ENCODE measurements around the gene REPS1. TPM values are rescaled to one million over a fixed set of nuclear protein-coding genes. Genes with fewer than 3 reads are reported as not detected.

Gene REPS1
- total and polyA plus RNA-seq, 2 of the 13 experiments (the other 11 are each of a cell fraction or from before 2014, with no cell fraction given): 36.4 to 38.3 TPM

GRCh38 chr6:138987643-138988468, at the start of gene REPS1 (continued):
- peak; percentile 92 for TF ChIP-seq ZNF501 (CRISPR knock-in tag; IDR thresholded peaks at IDR 0.05)
- TF ChIP-seq ZNF121 (CRISPR knock-in tag; IDR thresholded peaks at IDR 0.05): peak; percentile 85
- no peak for TF ChIP-seq ZBTB34 (CRISPR knock-in tag; IDR thresholded peaks at IDR 0.05)
- 0 out of 2 replicates have a peak, but pooled peaks have one; percentile 69 for TF ChIP-seq ZNF136 (CRISPR knock-in tag; IDR thresholded peaks at IDR 0.05; ENCODE audit: low read depth)
- no peak for TF ChIP-seq GRHL1 (CRISPR knock-in tag; conservative IDR thresholded peaks at IDR 0.05)
- peak; percentile 87 for TF ChIP-seq ETV6 (CRISPR knock-in tag; conservative IDR thresholded peaks at IDR 0.05)
- peak; percentile 81; the same call in 1 of the 2 replicates for TF ChIP-seq SP4 (CRISPR knock-in tag; IDR thresholded peaks at IDR 0.05)
- no peak for TF ChIP-seq ZFP36 (IDR thresholded peaks at IDR 0.05; ENCODE audit: borderline replicate concordance, low read depth, low read length, partially characterized antibody)
- TF ChIP-seq ZNF382 (CRISPR knock-in tag; IDR thresholded peaks at IDR 0.05; ENCODE audit: borderline replicate concordance): no peak
- no peak for TF ChIP-seq ATM (IDR thresholded peaks at IDR 0.05; ENCODE audit: borderline replicate concordance)
- peak; percentile 42; the same call in 1 of the 2 replicates for TF ChIP-seq E2F1 (CRISPR knock-in tag; IDR thresholded peaks at IDR 0.05)
- 0 out of 2 replicates have a peak, but pooled peaks have one; percentile 37 for TF ChIP-seq ZNF691 (CRISPR knock-in tag; IDR thresholded peaks at IDR 0.05; ENCODE audit: borderline replicate concordance, low read depth)
- no peak; the same call in 1 of the 2 replicates for TF ChIP-seq NR3C1 (CRISPR knock-in tag; IDR thresholded peaks at IDR 0.05)
- TF ChIP-seq KDM4B (CRISPR knock-in tag; IDR thresholded peaks at IDR 0.05): peak; percentile 76
- TF ChIP-seq HNRNPL (IDR thresholded peaks at IDR 0.05; ENCODE audit: low read depth, low read length): no peak
- no peak for TF ChIP-seq ZNF383 (CRISPR knock-in tag; IDR thresholded peaks at IDR 0.05; ENCODE audit: borderline replicate concordance)
- peak; percentile 70; the same call in 1 of the 2 replicates for TF ChIP-seq ZSCAN12 (CRISPR knock-in tag; IDR thresholded peaks at IDR 0.05)
- no peak for TF ChIP-seq HHEX (CRISPR knock-in tag; IDR thresholded peaks at IDR 0.05)
- TF ChIP-seq ZNF326 (CRISPR knock-in tag; IDR thresholded peaks at IDR 0.05; ENCODE audit: borderline replicate concordance): no peak
- peak; percentile 46; the same call in 1 of the 2 replicates for TF ChIP-seq SIN3B (IDR thresholded peaks at IDR 0.05; ENCODE audit: low read length)
- TF ChIP-seq SNAI1 (CRISPR knock-in tag; IDR thresholded peaks at IDR 0.05; ENCODE audit: borderline replicate concordance): peak; percentile 77; the same call in 1 of the 2 replicates
- peak; percentile 45 for TF ChIP-seq ZSCAN25 (CRISPR knock-in tag; IDR thresholded peaks at IDR 0.05)
